ENCODE results near the gene MXRA7.
"Not testable (repeated sequence)": the region's sequence is repeated elsewhere in the genome, so short reads cannot be mapped to it uniquely, and the experiment has no call there.

MXRA7 gene

DNA sequence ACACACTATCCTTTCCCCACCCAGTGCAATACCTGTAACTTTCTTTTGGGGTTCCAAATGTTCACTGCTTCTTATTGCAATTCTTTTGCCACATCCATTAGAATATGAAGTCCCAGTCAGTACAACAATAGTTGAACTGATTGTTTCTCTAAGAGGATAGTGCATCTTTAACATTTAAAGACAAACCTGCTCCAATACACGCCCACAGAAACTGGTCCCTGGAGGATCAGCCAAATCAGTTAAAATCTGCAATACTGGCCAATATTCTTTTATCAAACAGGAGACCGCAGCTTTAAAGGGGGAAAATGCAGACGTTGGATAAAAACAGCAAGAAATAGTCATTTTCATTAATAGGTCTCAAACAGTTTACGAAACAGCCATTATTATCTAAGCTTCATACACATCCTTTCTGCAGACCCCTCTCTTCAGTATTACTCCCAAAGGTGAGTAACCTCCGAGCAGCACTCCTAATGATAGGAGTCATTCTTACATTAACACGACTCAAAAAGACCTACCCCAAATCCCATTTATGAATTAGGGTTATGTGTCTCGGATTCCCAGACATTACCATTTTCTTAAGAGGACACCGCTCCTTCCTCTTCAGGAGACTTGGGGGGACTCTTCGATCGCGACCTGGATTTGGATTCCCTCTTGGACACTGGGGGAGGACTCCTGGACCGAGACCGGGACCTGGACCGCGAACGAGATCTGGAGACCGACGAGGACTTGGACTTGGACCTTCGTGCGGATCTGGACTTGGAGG is 25.0 kb upstream of the MXRA7 start:
- peak; percentile 15 for DNase-seq (ENCODE audit: low read depth, low spot score)

DNA sequence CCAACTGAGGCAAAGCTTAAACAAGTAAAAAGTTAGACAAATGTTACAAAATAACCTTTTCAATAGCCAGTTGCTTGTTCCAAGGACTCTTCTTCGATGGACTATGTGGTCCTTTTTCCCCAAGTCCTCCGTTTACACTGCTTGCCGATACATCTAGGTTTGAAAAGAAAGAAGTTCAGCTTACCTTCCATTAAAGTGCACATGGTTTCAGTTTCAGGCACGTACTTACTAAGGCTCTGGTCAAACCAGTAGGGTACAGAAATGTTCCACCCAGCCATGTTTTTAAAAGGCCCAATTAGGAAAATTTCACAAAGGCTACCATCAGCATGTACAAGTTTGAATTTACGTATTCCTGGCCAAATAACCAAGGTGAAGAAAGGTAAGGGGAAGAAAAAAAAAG is 24.2 kb upstream of the MXRA7 start:
- DNase-seq (ENCODE audit: low read depth, low spot score) = peak; percentile 52

DNA sequence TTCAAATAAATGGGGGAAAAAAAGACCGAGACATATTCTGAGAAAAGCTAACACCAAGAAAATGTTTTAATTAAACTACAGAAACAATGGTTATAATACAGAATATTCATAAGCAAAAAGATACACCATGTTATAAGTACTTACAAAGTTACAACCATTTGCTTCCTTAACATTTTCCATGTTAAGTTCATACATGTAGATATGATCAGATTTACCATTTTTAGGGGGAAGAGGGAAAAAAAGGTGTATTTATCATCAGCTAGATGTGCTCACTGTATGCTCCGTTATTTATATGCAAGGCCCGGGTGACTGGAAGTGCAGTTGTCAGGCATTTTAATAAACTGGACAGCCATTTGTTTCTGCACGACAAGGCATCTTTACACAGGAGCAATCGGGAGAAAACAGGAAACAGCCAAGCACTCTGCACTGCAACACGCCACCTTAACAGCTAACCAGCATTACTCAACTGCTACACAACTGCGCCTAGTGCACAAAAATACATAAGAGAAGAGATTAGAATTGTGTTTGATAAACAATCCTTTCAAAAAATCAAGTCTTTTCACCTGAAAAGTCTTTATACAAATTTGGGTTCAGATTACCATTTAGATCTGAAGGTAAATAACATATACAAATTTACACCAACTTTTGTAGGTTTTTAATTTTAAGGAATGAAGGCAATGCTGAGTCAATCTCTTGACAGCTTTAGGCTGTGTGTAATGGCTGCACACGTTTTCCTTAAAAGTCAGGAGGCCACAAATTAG is 23.5 kb upstream of the MXRA7 start:
- peak; percentile 45 for DNase-seq (ENCODE audit: low read depth, low spot score)

DNA sequence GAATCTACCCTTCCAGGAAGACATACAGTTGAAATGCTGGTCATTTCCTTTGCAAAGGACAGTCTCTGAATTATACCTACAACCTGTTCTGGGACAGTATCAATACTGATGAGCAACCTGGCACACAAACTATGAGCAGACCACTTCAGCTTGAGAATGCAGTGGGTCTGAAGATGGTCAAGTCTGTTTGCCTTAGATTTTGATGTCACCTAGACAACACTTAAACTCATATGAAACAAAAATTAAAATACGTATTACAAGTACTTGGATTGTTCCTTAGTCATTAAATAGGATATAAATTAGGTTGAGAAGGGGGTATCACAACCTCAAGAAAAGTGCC is 22.8 kb upstream of the MXRA7 start:
- no peak for DNase-seq (ENCODE audit: low read depth, low spot score)

GRCh38 chr17:76732734-76733617 is 22.2 kb upstream of the MXRA7 start:
- DNase-seq (ENCODE audit: low read depth, low spot score) = no peak

GRCh38 chr17:76731800-76732733 is 21.3 kb upstream of the MXRA7 start:
- DNase-seq (ENCODE audit: low read depth, low spot score) = not testable (repeated sequence)

DNA sequence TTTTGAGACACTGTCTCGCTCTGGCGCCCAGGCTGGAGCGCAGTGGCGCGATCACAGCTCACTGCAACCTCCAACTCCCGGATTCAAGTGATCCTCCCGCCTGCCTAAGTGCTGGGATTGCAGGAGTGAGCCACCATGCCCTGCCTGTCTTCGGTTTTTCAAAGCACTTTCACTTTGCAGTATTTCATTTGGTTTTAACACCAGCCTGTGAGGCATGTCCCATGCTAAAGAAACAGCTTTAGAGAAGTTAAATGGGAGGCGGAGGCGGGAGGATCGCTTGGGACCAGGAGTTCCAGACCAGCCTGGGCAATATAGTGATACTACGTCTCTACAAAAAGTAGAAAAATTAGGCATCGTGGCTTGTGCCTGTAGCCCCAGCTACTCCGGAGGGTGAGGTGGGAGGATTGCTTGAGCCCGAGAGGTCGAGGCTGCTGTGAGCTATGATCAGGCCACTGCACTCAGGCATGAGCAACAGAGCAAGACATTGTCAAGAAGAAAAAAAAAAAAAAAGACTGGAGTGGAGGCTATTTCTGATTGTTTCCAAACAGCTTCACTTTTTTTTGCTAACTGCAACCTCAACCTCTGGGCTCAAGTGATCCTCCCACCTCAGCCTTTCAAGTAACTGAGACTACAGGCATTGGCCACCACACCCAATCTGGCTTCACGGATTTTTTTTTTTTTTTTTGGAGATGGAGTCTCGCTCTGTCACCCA is 17.1 kb upstream of the MXRA7 start:
- peak; percentile 32 for DNase-seq (ENCODE audit: low read depth, low spot score)

DNA sequence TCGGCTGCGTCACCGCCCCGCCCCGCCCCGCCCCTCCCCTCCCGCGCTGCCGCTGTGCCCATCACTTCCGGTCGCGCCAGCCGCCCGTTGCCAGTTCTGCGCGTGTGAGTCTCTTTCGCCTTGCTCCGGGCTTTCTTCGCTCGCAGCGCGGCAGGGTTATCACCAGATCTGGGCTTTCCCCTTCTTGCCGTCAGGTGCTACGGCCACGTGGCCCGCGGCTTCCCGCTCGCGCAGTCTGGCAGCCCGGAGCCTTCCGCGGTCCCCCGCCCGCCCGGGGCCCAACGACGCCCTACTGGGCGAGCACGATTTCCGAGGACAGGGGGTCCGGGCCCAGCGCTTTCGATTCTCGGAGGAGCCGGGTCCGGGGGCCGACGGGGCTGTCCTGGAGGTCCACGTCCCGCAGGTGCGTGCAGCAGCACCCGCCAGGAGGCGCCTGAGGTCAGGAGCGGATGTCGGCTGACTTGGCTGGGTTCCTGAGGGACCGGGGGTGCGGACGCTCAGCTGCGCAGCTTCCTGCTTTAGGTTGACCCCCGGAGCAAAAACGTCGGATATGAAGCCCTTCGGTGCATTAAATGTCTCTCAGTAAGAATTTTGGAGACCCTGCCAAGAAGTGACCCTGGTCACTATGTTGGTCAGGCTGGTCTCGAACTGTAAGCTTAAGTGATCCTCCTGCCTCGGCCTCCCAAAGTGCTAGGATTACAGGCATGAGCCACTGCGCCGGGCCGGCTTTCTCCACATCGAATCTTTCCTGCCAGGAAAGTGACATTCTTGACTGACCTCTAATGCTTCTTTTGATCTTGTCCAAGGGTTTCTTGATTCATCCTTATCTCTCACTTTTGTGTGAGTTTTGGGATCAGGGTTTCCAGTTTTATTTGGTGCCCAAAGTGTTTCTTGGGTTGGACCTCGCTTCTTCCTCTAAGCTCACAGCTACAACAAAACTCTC is 16.3 kb upstream of the MXRA7 start, which contains the start of gene METTL23:
Gene METTL23, plus strand, starts transcription at position 64 of the 943 bp plus-strand sequence. CDS start 2,872 bp downstream, outside the sequence.
- DNase-seq (ENCODE audit: low read depth, low spot score) = peak; percentile 88

- peak; percentile 98 for DNase-seq (ENCODE audit: low read depth, low spot score)
Measured at GRCh38 chr17:76726231-76726775, 15.5 kb upstream of the MXRA7 start, which contains the start of gene JMJD6. Gene JMJD6 (minus strand): TSS chr17:76726606. CDS start chr17:76726475, 131 bp downstream.

GRCh38 chr17:76725580-76726230 is 14.9 kb upstream of the MXRA7 start:
- peak; percentile 59 for DNase-seq (ENCODE audit: low read depth, low spot score)

DNA sequence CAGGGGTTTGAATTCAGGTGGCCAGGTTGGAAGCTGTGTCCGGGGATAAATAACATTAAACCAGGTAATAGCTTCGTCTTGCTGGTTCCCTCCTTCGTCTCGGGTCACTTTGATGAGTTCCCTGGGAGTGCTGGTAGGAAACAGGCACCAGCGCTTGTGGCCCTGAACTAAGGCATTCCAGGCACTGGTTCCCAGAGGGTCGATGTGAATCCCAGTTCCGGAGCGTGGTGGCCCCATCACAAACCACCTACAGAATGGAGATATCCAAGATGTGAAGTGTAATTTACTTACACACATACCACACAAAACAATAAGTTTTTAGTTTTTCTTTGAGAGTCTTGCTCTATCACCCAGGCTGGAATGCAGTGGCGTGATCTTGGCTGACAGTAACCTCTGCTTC is 13.0 kb upstream of the MXRA7 start:
- no peak for DNase-seq (ENCODE audit: low read depth, low spot score)

DNA sequence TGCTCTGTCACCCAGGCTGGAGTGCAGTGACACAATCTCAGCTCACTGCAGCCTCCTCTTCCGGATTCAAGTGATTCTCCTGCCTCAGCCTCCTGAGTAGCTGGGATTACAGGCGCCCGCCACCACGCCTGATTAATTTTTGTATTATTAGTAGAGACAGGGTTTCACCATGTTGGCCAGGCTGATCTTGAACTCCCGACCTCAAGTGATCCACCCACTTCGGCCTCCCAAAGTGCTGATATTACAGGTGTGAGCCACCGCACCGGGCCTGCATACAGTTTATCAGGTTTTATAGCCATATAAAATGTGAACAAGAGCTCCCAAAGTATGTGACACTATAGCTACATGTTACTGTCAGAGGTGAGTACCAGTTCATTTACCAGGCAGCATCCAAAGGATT is 12.2 kb upstream of the MXRA7 start:
- DNase-seq (ENCODE audit: low read depth, low spot score) = not testable (repeated sequence)

GRCh38 chr17:76722279-76722678 is 11.5 kb upstream of the MXRA7 start:
- DNase-seq (ENCODE audit: low read depth, low spot score) = no peak

DNA sequence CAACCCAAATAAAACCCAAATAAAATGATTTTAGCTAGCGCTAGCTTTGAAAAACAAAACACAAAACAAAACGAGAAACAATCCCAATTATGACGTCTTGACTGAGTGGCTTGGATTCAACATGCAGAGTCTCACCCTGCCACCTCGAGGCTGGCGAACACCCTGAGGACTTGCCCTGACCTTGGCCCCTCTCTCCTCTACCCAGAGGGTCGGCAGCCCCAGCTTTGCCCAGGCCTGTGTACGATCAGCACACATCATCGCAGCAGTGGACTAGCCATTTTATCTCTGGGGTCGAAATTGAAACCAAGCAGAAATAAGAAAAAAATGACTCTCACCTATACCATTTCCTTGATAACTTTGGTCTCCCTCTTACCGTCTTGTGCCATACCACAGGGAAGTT is 10.7 kb upstream of the MXRA7 start:
- DNase-seq (ENCODE audit: low read depth, low spot score) = no peak

DNA sequence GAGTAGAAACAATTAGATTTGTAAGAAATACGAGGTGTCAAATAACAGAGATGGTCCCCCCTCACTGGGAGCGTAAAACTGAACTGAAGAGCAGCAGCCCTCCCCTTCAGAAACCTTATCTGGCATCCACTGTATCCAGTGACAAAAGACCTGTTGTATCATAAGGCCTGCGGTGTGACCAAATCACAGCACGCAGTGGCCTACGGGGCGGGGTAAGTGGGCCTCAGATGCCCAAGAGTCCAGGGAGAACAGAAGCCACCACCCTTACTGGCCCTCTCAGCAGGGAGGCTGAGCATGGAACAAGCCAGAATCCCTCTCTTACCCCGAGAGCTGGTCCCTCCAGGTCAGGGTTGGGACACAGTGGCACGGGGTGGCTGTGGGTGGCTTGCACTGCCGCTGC is 10.2 kb upstream of the MXRA7 start:
- no peak for DNase-seq (ENCODE audit: low read depth, low spot score)

DNA sequence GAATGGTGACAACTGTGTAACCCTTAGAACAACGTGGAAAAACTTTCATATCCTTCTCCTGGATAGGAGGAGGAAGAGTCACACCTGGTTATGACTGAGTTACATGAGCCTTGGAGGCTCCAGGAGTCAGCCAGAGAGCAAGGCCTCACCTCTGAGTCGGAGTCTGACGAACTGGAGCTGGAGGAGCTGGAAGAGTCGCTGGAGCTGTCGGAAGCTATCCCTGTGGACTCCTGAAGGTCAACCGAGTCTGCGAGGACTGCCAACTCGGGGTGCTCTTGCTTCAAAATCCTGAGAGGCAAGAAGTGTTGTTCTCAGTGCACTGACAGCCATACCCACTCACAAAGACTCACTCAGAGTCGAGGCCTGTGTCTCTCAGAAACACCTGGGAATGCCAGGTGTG is 9.4 kb upstream of the MXRA7 start:
- no peak for DNase-seq (ENCODE audit: low read depth, low spot score)

- DNase-seq (ENCODE audit: low read depth, low spot score) = no peak
Measured at GRCh38 chr17:76718516-76718915, 7.8 kb upstream of the MXRA7 start.

DNA sequence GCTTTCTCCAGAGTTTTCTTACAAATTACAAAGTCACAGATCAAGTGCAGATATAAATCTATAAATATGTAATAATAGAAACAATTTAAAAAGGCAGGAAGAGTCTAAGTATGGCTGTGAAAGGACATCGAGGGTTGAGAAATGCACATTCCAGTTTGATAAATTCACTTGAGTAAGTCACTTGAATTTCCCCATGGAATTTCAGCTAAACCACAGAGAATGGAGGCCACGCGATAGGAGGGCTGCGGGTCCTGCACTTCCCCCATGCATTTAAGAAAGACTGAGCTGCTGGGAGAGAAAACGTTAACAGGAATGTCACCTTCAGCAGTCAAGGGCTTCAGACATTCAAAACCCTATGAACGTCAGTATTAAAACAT is 6.1 kb upstream of the MXRA7 start:
- DNase-seq (ENCODE audit: low read depth, low spot score) = peak; percentile 91
